Endothelial cell of hepatic sinusoid (primary cell): ENCODE measurements around the gene ARHGAP8.
"Not testable (repeated sequence)": the region's sequence is repeated elsewhere in the genome, so short reads cannot be mapped to it uniquely, and the experiment has no call there.

Experiments used
- in situ Hi-C: cut with HindIII; loops from 2 replicates; pipeline ENCODE4 v1.10.0; 2017; ENCODE audit warnings: low sequenced_read_pairs

The ARHGAP8 gene

DNA sequence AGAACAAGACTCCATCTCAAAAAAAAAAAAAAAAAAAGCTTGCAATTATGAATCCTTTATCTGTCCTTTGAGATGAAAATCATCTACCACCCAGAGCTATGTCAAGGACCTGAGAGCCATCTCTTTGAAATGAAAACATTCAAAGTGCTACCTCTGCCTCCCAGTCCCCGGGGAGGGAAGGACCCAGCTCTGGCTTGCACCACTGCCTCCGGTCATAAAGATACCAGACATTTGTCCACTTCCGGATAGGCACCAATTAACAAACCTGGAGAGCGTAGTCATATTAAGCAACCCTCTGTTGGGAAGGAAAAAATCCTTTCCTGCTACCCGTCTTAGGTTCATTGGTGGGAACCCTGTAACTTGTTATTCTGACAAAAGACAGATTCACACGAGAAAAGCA lies 98.6 kb downstream of the ARHGAP8 start:
- in situ Hi-C loops: no loop called here

DNA sequence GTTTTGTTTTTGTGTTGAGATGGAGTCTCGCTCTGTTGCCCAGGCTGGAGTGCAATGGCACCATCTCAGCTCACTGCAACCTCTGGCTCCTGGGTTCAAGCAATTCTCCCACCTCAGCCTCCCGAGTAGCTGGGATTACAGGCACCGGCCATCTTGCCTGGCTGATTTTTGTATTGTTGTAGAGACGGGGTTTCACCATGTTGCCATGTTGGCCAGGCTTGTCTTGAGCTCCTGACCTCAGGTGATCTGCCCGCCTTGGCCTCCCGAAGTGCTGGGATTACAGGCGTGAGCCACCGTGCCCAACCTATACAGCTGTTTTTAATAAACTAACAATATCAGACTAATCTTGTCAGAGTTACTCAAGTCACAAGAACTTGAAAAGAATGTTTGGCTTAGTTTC lies 102.3 kb downstream of the ARHGAP8 start:
- in situ Hi-C loops: not testable (repeated sequence)

DNA sequence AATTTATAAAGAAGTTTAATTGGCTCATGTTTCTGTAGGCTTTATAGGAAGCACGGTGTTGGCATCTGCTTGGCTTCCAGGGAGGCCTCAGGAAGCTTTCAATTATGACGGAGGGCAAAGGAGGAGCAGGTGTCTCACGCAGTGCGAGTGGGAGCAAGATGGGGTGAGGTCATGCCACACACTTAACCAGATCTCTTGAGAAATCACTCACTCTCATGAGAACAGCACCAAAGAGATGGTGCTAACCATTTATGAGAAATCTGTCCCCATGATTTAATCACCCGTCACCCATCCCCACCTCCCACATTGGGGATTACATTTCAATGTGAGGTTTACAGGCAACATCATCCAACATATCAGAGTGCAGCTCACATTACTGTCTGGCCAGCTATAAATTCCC lies 103.5 kb downstream of the ARHGAP8 start:
- in situ Hi-C loops: no loop called here

DNA sequence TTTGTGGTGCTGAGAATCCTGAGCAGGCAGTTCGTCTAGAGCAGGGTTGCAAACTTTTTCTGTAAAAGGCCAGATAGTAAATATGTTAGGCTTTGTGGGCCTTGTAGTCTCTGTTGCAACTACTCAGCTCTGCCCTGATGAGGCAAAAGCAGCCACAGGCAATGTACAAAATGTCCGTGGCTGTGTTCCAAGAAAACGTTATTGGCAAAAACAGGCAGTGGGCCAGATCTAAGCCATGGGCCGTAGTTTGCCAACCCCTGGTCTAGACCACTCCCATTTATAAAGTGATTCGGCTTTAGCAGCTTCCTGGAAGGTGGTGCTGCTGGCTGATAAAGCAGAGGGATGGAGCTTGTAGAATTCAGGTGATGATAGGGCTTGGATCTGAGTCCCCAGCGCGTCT lies 106.4 kb downstream of the ARHGAP8 start:
- in situ Hi-C loops: not testable (repeated sequence)

DNA sequence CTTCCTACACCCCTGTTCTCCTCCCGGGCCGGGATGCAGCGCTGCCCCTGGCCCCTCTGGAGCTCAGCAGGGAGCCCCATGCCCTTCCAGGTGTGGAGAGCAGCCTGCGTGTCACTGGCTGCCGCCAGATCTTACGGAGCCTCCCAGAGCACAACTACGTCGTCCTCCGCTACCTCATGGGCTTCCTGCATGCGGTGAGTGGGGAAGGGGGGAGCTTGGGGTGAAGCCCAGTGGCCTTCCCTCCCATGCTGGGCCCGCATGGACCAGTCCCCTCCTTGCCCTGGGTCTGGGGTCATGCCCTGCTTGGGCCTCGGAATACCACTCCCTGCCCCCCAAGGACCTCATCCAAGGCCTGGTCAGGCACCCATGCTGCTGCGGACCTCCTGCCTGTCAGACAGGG lies 107.3 kb downstream of the ARHGAP8 start:
- in situ Hi-C loops: no loop called here

DNA sequence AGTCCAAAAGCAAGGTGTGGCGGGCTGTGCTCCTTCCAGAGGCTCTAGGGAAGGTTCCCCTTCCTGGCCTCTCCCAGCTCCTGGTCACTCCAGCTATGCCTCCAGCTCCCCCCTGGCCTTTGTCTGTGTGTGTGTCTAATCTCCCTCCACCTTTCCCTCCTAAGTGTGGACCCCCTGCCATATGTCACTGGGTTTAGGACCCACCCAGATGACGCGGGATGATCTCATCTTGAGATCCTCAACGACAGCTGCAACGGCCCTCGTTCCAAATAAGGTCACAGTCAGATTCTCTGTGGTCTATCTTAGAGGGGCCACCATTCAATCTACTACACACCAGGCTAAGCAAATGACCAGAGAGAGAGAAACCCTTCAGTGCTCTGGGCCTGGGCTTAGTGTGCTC lies 107.9 kb downstream of the ARHGAP8 start:
- in situ Hi-C loops: no loop called here

DNA sequence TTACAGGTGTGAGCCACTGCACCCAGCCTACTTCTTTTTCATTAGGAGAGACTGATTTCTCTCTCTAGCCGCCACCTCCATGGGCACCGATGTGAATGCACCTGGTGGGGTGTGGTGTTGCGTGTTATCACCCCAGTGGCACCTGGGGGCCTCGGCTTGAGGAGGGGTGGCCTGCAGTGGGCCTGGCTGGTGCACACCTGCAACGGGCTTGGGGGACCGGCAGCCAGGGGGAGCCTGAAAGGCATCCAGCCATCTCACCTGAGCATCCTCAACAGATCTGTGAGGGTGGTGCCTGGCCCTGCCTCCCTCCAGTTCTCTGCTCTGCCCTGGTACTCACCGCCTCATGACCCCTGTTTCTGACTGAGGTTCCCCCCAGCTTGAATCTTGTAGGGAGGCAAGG lies 108.9 kb downstream of the ARHGAP8 start:
- in situ Hi-C loops: no loop called here

DNA sequence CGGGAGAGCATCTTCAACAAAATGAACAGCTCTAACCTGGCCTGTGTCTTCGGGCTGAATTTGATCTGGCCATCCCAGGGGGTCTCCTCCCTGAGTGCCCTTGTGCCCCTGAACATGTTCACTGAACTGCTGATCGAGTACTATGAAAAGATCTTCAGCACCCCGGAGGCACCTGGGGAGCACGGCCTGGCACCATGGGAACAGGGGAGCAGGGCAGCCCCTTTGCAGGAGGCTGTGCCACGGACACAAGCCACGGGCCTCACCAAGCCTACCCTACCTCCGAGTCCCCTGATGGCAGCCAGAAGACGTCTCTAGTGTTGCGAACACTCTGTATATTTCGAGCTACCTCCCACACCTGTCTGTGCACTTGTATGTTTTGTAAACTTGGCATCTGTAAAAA lies 109.9 kb downstream of the ARHGAP8 start:
- in situ Hi-C loops: no loop called here

DNA sequence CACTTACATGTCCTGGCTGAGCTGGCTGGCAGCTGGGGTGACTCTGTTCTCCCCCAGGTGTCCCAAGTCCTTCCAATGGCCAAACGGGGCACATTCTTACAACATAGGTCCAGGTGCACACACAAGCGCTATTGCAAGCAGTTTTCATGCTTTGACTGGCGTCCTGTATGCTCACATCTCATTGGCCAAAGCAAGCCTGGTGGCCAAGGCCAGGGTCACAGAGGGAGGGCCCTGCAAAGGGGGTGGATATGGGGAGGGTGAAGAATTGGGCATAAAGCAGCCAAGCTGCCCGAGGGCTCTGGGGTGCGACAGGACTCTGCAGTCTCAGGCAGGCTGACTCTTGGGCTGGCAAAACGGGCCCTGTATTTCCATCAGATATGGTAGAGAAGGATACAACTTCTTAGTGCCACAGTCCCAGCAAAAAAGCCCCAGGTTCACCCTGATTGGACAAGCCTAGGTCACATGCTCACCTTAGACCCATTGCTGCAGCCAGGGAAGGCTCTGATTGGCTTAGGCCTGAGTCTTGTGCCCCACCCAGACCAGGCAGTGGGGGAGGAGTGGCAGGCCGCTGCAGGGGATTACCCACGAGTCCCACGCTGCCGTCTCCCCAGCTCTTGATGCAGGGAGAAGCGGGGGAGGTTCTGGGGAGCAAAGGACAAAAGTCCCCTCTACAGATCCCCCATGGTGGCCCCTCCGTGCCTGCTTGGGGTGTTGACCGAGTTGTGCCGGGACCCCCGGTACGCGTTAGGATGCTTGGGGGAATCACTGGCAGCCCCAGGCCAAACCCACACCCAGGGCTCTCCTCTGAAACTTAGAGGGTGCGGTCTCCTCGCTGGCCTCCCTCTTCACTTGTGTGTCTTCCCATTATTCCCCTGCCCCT lies 110.8 kb downstream of the ARHGAP8 start:
- in situ Hi-C loops: no loop called here

DNA sequence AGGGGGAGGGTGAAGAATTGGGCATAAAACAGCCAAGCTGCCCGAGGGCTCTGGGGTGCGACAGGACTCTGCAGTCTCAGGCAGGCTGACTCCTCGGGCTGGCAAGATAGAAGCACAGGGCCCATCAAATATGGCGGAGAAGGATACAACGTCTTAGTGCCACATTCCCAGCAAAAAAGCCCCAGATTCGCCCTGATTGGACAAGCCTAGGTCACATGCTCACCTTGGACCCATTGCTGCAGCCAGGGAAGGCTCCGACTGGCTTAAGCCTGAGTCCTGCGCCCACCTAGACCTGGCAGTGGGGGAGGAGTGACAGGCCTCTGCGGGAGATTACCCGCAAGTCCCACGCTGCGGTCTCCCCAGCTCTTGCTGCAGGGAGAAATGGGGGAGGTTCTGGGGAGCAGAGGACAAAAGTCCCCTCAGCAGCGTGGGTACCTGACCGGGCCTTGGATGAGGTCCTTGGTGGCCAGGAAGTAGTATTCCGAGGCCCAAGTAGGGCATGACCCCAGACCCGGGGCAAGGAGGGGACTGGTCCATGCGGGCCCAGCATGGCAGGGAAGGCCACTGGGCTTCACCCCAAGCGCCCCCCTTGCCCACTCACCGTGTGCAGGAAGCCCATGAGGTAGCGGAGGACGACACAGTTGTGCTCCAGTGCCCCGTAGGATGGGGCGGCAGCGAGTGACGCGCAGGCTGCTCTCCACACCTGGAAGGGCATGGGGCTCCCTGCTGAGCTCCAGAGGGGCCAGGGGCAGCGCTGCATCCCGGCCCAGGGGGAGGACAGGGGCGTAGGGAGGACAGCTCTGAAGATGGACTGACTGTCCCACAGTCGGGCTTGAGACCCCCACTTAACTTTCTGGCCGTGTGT lies 113.0 kb downstream of the ARHGAP8 start:
- in situ Hi-C loops: no loop called here

DNA sequence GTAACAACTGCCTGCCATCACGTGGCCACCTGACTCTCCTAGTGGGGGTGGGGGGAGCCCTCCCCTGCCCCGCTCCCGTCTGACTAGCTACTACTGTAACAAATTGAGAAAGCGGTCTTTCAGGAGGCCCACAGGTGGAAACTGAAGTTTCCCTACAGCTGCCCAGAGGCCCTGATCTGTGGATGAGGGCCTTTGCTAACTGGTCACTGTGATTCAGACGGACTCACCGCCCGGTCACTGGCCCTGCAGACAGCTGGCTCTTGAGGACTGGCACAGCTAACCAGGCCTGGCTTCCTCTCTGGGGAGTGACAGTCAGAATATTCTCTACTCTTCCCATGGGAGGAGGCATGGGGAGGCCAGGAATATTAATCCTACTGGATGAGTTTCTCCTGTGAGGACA lies 116.8 kb downstream of the ARHGAP8 start:
- in situ Hi-C loops: no loop called here

DNA sequence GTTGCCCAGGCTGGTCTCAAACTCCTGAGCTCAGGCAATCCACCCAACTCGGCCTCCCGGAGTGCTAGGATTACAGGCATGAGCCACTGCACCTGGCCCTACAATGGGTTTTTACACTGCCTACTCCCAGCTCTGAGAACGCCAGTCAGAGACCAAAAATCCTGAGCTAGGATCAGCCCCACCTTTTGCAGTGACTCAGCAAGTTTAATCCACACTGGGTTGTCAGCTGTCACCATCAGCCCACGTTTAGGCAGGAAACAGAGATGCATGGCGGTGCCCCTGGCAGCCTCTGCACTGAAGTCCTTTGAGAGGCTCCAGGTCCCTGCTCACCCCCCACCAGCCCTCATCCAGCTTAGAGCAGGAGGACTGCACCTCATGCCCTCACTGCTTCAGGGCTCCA lies 117.6 kb downstream of the ARHGAP8 start:
- in situ Hi-C loops: no loop called here

DNA sequence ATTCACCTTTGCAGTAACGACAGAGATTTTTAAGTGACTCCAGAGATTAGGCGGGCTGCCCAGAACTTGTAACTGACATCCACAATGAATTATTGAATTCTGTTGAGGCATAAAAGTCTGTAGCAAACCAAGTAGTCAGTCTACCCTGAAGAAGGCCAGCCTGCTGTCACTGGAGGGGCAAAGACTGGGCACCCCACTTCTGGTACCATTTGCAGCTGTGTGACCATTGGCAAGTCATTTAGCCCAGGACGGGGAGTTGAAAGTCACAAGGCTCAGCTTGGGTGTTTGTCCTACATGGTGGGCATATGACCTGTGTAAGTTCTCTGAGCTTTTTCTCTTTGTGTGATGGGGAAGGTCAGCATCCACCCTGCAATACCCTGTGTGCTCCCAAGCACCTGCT lies 119.4 kb downstream of the ARHGAP8 start:
- in situ Hi-C loops: no loop called here

DNA sequence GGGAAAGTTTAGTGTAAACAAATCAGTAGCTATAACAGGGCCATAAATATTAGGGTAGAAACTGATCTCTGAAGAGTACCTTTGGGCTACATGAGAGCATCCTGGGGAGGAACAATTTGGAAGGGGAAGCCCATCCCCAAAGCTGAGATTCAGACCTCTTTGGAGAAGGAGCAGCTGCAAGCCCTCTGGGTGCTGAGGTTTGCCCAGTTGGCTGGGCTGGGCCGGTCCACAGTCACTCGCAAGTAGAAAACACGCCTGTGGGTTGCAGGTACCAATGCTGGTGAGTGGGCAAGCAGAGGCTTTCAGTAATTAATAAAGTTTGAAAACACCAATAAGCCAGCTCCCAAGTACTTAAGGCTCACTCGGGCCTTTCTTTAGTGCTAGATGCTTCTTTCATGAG lies 124.5 kb downstream of the ARHGAP8 start:
- in situ Hi-C loops: no loop called here

DNA sequence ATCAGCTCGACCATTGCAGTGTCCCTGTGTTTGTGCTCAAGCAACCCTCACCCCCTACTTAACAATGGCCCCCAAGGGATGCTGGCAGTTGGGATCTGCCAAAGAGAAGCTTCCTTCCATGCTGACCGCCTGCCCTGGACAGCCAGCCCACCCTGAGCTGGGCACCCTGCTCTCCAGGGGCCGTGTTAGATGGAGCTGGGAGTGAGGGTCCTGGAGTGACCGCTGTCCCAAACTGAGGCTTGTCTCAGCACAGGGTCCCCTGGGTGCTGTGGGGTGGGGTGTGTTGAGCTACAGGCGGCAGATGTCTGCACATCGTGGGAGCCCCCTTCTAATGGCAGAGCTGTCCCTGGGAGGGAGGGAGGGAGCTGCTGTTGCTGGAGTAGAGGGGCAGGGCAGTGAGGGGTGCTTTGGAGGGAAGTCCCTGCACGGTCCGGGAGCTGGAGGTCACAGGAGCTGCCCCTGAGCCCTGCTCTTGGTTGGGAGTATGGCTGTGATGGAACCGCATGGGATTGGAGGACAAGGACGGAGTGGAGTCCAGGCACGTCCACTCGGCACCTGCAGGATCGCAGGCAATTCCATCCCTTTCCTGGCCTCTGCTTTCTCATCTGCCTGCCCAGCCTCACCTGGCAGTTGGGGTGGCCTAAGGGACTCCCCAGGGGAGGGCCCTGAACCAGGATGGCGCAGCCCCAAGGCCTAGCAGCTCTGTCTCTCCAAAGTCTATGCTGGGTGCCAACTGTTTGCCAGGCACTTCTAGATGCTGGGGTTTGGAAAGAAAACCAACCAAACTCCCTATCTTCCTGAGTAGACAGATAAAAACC lies 126.3 kb downstream of the ARHGAP8 start:
- in situ Hi-C loops: no loop called here

DNA sequence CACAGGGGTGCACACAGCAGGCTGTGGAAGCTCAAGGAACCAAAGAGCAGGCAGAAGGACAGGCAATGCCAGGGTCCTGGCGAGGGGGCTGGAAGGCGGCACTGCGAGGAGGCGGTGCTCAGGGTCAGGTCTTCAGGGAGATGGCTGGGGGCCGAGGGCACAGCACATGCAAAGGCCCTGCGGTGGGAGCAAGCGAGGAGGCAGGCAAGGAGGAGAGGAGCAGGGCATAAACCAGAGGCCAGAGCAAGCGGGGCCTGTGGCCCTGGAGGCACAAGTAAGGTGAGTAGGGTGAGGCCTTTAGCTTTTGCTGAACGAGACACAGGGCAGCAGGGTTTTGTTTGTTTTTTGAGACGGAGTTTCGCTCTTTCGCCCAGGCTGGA lies 126.9 kb downstream of the ARHGAP8 start:
- in situ Hi-C loops: no loop called here

DNA sequence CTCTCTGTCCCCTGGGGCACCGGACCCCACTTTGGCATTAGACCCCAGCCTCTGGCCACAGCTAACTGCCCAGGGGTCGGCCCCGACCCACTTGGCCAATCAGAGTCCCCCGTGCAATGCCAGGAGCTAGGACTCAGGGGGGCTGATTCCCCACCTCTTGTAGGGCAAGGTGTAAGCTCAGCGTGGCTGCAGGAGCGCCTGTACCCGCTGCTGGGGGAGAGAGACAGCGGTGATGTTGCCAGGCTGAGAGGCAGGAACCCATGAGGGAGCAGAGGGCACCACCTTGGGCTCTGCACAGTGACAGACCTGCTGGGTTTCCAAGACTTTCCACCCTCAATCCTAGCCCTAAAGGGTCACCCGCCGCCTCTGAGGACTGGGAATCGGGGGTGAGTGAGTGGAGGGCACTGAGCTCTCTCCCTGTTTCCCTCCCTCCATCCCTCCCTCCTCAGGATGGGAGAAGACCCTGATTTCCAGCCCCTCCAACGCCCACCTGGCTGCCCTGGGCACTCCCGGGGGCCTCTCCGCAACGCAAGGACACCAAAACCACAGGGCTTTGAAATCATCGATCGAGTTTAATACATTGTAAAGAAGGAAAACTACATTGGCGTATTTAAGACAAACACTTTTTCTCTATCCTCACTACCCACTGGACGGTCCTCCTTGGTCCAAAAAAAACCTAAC lies 128.4 kb downstream of the ARHGAP8 start:
- in situ Hi-C loops: no loop called here

DNA sequence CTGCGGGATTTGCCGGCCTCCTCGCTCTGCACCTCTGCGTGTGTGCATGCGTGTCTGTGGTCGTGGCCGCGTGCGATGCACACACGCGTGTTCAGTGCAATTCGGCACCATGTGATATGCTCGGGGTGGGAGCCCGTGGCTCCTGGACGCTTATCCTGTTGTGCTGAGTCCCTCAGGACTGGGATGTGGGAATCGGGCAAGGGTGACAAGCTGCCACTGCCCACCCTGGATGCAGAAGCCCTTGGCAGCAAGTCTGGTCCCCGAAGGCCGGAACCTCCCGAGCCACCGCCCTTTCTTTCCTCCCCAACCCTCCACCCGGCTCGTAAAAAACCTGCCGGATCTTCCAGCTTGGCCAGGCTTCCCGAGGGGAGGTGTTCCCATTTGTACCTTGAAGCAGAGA lies 129.2 kb downstream of the ARHGAP8 start:
- in situ Hi-C loops: no loop called here

DNA sequence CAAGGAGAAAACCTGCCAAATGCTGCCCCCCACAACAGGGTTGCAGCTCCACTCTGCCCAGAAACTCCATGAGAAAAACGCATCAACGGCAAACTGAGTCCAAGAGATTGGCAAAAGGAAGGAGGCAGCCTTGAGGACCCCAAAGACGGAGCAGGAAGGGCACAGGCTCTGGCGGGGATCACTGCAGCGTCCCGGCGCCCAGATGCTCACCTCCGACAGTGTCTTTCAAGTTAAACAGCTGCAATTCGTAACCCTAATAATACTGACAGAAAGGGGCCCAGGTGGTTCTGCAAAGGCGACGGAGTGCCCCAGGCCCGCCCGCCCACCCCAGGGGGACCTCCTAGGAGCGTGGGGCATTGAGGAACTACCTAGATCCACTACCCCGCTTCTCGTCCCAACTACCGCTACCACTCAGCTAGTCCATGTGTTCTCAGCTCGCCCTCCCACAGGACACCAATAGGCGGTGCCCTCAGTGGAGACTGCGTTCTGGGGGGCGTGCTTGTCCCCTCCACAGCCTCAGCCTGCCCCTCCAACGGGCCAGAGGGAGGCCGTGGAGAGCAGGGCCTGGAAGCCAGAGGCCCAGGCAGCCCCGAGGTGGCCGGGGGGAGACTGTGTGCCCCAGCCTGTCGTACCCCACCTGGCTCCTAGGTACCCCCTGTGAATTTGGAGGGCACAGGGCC lies 130.0 kb downstream of the ARHGAP8 start:
- in situ Hi-C loops: no loop called here

DNA sequence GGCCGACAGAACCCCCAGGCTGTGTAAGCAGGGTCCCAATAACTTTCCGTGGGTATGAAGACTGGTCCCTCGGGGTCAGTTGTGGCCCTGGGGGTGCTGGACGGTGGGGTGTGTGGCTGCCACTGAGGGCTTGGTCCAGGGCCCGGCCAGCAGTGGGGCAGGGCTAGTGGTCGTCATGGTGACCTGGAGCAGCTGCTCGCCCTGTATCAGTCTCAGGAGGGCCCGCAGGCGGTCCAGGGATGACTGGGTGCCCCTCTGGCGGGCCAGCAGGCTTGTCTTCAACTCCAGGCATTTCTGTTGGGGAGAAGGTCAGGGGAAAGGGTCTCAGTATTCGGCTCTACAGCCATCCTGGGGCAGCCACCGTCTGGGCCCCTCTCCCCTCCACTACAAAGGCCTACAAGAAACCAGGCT lies 130.6 kb downstream of the ARHGAP8 start:
- in situ Hi-C loops: no loop called here
